ENCODE data around the gene WDR73.

Gene WDR73

DNA sequence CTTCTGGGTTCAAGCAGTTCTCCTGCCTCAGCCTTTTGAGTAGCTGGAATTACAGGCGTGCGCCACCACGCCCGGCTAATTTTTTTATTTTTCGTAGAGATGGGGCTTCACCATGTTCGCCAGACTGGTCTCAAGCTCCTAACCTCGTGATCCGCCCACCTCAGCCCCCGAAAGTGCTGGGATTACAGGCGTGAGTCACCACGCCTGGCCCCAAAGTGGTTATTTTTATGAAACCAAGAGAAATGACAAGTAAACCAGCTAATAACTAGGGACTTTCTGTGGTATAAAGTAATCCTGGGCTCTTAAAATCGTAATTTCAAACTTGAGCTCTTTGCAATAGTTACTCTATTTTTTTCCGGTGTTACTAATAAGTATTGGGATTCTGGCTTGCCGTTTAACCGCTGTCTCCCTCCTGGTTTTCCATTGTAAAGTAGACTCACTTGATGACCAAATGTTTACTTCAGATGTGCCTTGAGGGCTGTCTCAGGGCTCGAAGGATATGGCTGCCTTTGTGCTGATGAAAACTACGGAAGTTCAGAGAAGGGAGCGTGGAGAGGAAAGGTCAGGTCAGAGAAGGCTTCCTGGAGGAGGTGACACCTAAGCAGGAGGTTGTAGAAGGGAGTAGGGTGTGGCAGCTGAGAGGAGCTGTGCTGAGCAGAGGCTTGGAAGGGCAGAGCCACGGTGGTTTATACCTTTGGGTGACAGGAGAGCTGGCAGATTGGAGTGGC, 49.1 kb downstream of the WDR73 start:
- Histone ChIP-seq H3K79me1 (ENCODE audit: low read depth, low read length) (no peaks in the 10 kb centered on the region), H3K27me3 (ENCODE audit: control insufficient read depth in 3 of 3, insufficient read depth in 3 of 3, low read depth in 1 of 3, low read length in 3 of 3) (peaks cover 0 to 3% (median 0%) of the 10 kb centered on the region in 3 experiments), H3K4me3 (ENCODE audit: low read length in 2 of 2) (no peak overlapping the region), H2BK15ac (ENCODE audit: low read length) (no peak overlapping the region), H2BK120ac (ENCODE audit: low read depth, low read length) (no peak overlapping the region), H2BK5ac (ENCODE audit: low read length) (no peak overlapping the region), H2AK5ac (ENCODE audit: low read depth, low read length) (no peak overlapping the region), H3K4ac (ENCODE audit: low read length) (no peak overlapping the region), H2BK12ac (ENCODE audit: low read length) (no peak overlapping the region), H2AFZ (ENCODE audit: low read length) (no peak overlapping the region), H3K4me1 (ENCODE audit: control insufficient read depth in 2 of 2, insufficient read depth in 1 of 2, low read depth in 1 of 2, low read length in 2 of 2) (peaks cover 4% of the 10 kb centered on the region in 2 donors), H3K9me3 (replicated peaks in 1 of 2; ENCODE audit: control insufficient read depth in 2 of 2, insufficient read depth in 1 of 2, low read depth in 1 of 2, low read length in 2 of 2) (no peaks in the 10 kb centered on the region), H3K9ac (ENCODE audit: low read depth, low read length, poor library complexity) (no peak overlapping the region), H3K18ac (ENCODE audit: low read length) (no peak overlapping the region), H3K36me3 (replicated peaks in 1 of 2; ENCODE audit: control insufficient read depth in 2 of 2, insufficient read depth in 2 of 2, low read length in 2 of 2) (peaks cover 23 to 62% of the 10 kb centered on the region in 2 donors), H3K4me2 (ENCODE audit: insufficient read depth, low read length, poor library complexity, severe bottlenecking) (no peak overlapping the region), H4K8ac (ENCODE audit: low read depth, low read length) (no peak overlapping the region), H3K23ac (ENCODE audit: low read depth, low read length, poor library complexity) (no peak overlapping the region), H3K14ac (ENCODE audit: low read length) (no peak overlapping the region), H3K27ac (replicated peaks; ENCODE audit: low read length) (no peak overlapping the region), H4K91ac (ENCODE audit: low read depth, low read length, poor library complexity) (no peak overlapping the region)
- no peak for DNase-seq (ENCODE audit: low spot score)
- WGBS, 2 donors (ENCODE audit: extremely low coverage in 2 of 2, insufficient read length in 2 of 2, insufficient replicate concordance in 1 of 2) = no CpG with 5 or more reads among the region's 19 CpGs

DNA sequence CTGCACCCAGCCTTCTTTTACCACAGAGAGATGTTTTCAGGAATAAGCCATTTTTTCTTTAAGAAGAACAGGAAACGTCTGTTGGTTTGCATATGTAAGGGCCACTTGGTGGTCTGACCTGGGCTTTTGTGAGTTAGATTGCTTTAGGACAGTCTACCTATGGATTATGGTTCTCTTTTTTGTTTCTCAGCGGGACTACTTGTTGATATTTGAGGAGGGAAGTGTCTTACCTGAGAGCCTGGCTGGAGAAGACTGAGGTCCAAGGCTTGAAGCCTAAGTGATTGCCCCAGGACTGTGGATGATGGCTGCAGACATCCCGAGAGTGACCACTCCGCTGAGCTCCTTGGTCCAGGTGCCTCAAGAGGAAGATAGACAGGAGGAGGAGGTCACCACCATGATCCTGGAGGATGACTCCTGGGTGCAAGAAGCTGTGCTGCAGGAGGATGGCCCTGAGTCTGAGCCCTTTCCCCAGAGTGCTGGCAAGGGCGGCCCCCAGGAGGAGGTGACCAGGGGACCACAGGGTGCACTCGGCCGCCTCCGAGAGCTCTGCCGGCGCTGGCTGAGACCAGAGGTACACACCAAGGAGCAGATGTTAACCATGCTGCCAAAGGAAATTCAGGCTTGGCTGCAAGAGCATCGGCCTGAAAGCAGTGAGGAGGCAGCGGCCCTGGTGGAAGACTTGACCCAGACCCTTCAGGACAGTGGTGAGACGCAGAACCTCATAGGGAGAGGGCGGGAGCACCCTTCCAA, 50.3 kb downstream of the WDR73 start:
- H3K36me3 ChIP-seq (replicated peaks in 1 of 2; ENCODE audit: control insufficient read depth in 2 of 2, insufficient read depth in 2 of 2, low read length in 2 of 2) = peaks cover 22 to 50% of the 10 kb centered on the region in 2 donors
- no peak overlapping the region for H3K18ac ChIP-seq (ENCODE audit: low read length)
- no peak overlapping the region for H3K27ac ChIP-seq (replicated peaks; ENCODE audit: low read length)
- peaks cover 0 to 2% of the 10 kb centered on the region in 2 donors for H3K9me3 ChIP-seq (replicated peaks in 1 of 2; ENCODE audit: control insufficient read depth in 2 of 2, insufficient read depth in 1 of 2, low read depth in 1 of 2, low read length in 2 of 2)
- peak overlapping the region; percentile 77 for H3K23ac ChIP-seq (ENCODE audit: low read depth, low read length, poor library complexity)
- H3K4ac ChIP-seq (ENCODE audit: low read length) = no peak overlapping the region
- H2AFZ ChIP-seq (ENCODE audit: low read length) = no peak overlapping the region
- no peak overlapping the region for H3K4me2 ChIP-seq (ENCODE audit: insufficient read depth, low read length, poor library complexity, severe bottlenecking)
- no peak overlapping the region for H2BK15ac ChIP-seq (ENCODE audit: low read length)
- no peak overlapping the region for H3K4me3 ChIP-seq (ENCODE audit: low read length in 2 of 2)
- no peak overlapping the region for H4K8ac ChIP-seq (ENCODE audit: low read depth, low read length)
- H2AK5ac ChIP-seq (ENCODE audit: low read depth, low read length) = no peak overlapping the region
- H2BK5ac ChIP-seq (ENCODE audit: low read length) = no peak overlapping the region
- peaks cover 4% of the 10 kb centered on the region in 2 donors for H3K4me1 ChIP-seq (ENCODE audit: control insufficient read depth in 2 of 2, insufficient read depth in 1 of 2, low read depth in 1 of 2, low read length in 2 of 2)
- no peak overlapping the region for H2BK12ac ChIP-seq (ENCODE audit: low read length)
- no CpG with 5 or more reads among the region's 14 CpGs for WGBS, 2 donors (ENCODE audit: extremely low coverage in 2 of 2, insufficient read length in 2 of 2, insufficient replicate concordance in 1 of 2)
- DNase-seq (ENCODE audit: low spot score) = no peak
- no peak overlapping the region for H2BK120ac ChIP-seq (ENCODE audit: low read depth, low read length)
- H3K27me3 ChIP-seq (ENCODE audit: control insufficient read depth in 3 of 3, insufficient read depth in 3 of 3, low read depth in 1 of 3, low read length in 3 of 3) = peaks cover 0 to 8% (median 2%) of the 10 kb centered on the region in 3 experiments
- no peak overlapping the region for H3K14ac ChIP-seq (ENCODE audit: low read length)
- peak overlapping the region; percentile 40 for H3K9ac ChIP-seq (ENCODE audit: low read depth, low read length, poor library complexity)
- H4K91ac ChIP-seq (ENCODE audit: low read depth, low read length, poor library complexity) = no peak overlapping the region
- H3K79me1 ChIP-seq (ENCODE audit: low read depth, low read length) = no peaks in the 10 kb centered on the region

- Histone ChIP-seq H3K4ac (ENCODE audit: low read length) (no peak overlapping the region), H2BK120ac (ENCODE audit: low read depth, low read length) (no peak overlapping the region), H3K14ac (ENCODE audit: low read length) (no peak overlapping the region), H3K4me2 (ENCODE audit: insufficient read depth, low read length, poor library complexity, severe bottlenecking) (peak overlapping the region; percentile 72), H3K4me3 (ENCODE audit: low read length in 2 of 2) (peak overlapping the region; percentile 95 to 97), H2AK5ac (ENCODE audit: low read depth, low read length) (no peak overlapping the region), H3K36me3 (replicated peaks in 1 of 2; ENCODE audit: control insufficient read depth in 2 of 2, insufficient read depth in 2 of 2, low read length in 2 of 2) (peaks cover 16 to 31% of the 10 kb centered on the region in 2 donors), H4K91ac (ENCODE audit: low read depth, low read length, poor library complexity) (no peak overlapping the region), H3K18ac (ENCODE audit: low read length) (no peak overlapping the region), H3K9ac (ENCODE audit: low read depth, low read length, poor library complexity) (no peak overlapping the region), H2AFZ (ENCODE audit: low read length) (peak overlapping the region; percentile 96), H3K9me3 (replicated peaks in 1 of 2; ENCODE audit: control insufficient read depth in 2 of 2, insufficient read depth in 1 of 2, low read depth in 1 of 2, low read length in 2 of 2) (peaks cover 0 to 2% of the 10 kb centered on the region in 2 donors), H3K27ac (replicated peaks; ENCODE audit: low read length) (no peak overlapping the region), H2BK15ac (ENCODE audit: low read length) (no peak overlapping the region), H3K79me1 (ENCODE audit: low read depth, low read length) (no peaks in the 10 kb centered on the region), H3K4me1 (ENCODE audit: control insufficient read depth in 2 of 2, insufficient read depth in 1 of 2, low read depth in 1 of 2, low read length in 2 of 2) (peaks cover 4% of the 10 kb centered on the region in 2 donors), H3K27me3 (ENCODE audit: control insufficient read depth in 3 of 3, insufficient read depth in 3 of 3, low read depth in 1 of 3, low read length in 3 of 3) (peaks cover 0 to 8% (median 2%) of the 10 kb centered on the region in 3 experiments), H3K23ac (ENCODE audit: low read depth, low read length, poor library complexity) (no peak overlapping the region), H4K8ac (ENCODE audit: low read depth, low read length) (no peak overlapping the region), H2BK5ac (ENCODE audit: low read length) (no peak overlapping the region), H2BK12ac (ENCODE audit: low read length) (no peak overlapping the region)
- WGBS, 2 donors (ENCODE audit: extremely low coverage in 2 of 2, insufficient read length in 2 of 2, insufficient replicate concordance in 1 of 2) = no CpG with 5 or more reads among the region's 6 CpGs
- DNase-seq (ENCODE audit: low spot score) = no peak
Observed at GRCh38 chr15:84601555-84601838, 52.6 kb downstream of the WDR73 start.

All from neuronal stem cell (in vitro differentiated cells).